Body of pancreas (tissue), 4 donors: ENCODE data around the gene CSF1R.

Experiments used
- POLR2A ChIP-seq, 3 donors: fragments of 450-650 bp; IDR thresholded peaks; one replicate each; pipeline ENCODE4 v1.6.1; 2016; ENCODE audit warnings: antibody characterized with exemption in 3 of 3, mild to moderate bottlenecking in 2 of 3
- TF ChIP-seq, protein P1 (sequence below), 7 experiments: fragments of 450-650 bp in 4 of 7; fragments of 200-600 bp in 3 of 7; sonication (generic) in 3 of 7; IDR thresholded peaks; one replicate each; pipeline ENCODE4 v1.5.1; 2016 to 2019; ENCODE audit warnings: antibody characterized with exemption in 7 of 7

DNA sequence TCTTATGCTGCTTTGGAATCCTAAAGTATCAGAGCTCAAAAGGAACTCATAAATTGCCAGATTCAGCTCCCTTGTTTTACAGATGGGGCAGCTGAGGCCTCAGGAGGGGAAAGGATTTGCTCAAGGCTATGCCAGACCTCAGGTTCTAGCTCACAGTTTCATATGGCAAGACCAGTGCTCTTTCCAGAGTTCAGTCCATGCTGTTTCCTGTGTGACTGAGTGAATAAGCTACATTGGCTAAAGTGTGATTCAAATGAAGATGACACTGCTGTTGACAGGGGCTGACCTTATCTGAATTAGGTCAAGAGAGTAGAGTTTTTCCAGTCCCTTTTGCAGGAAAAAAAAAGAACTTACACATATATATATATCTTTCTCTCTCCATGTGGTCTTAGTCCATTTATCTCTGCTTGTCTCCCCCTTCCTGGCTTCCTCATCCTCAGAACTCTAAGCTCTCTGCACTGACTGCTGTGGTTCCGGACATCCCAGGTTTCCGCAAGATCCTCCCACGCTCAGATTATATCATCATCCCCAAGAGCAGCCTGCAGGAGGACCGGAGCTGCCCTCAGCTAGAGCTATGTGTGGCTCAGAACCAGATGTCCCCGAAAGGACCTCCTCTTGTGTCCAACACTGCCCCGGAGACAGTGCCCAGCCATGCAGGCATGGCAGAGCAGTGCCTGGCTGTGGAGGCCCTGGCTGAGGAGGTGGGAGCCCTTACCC, 76.5 kb downstream of the CSF1R start:
- TF ChIP-seq, protein P1, sequence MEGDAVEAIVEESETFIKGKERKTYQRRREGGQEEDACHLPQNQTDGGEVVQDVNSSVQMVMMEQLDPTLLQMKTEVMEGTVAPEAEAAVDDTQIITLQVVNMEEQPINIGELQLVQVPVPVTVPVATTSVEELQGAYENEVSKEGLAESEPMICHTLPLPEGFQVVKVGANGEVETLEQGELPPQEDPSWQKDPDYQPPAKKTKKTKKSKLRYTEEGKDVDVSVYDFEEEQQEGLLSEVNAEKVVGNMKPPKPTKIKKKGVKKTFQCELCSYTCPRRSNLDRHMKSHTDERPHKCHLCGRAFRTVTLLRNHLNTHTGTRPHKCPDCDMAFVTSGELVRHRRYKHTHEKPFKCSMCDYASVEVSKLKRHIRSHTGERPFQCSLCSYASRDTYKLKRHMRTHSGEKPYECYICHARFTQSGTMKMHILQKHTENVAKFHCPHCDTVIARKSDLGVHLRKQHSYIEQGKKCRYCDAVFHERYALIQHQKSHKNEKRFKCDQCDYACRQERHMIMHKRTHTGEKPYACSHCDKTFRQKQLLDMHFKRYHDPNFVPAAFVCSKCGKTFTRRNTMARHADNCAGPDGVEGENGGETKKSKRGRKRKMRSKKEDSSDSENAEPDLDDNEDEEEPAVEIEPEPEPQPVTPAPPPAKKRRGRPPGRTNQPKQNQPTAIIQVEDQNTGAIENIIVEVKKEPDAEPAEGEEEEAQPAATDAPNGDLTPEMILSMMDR (IDR thresholded peaks at IDR 0.05), result no peak
- TF ChIP-seq POLR2A (IDR thresholded peaks at IDR 0.05), result no peak
